Measurements from ENCODE around the gene KCNK3.

GRCh38 chr2:26743852-26744251 is 51.3 kb downstream of the KCNK3 start:
- TF ChIP-seq EZH2 (IDR thresholded peaks at IDR 0.05; ENCODE audit: borderline replicate concordance, insufficient read depth, low read depth, low read length, poor library complexity, severe bottlenecking) (no peak), CTCF (IDR thresholded peaks at IDR 0.05) (no peak)

Measured in B cell (primary cell).